Measurements from ENCODE around the gene RBBP5.

The RBBP5 gene

GRCh38 chr1:205144046-205144720 lies 22.4 kb upstream of the RBBP5 start:
- no peaks in the 10 kb centered on the region for H3F3A ChIP-seq (ENCODE audit: insufficient read depth, low read length)
- H3K4me2 ChIP-seq (ENCODE audit: low read length), result no peak overlapping the region
- H3K4me3 ChIP-seq (ENCODE audit: low read depth, low read length, poor library complexity, severe bottlenecking), result no peak overlapping the region
- no peak overlapping the region for H2AFZ ChIP-seq (ENCODE audit: low read length)
- H3K36me3 ChIP-seq (ENCODE audit: insufficient read depth, low read length), result peaks cover 3% of the 10 kb centered on the region; the same call in 1 of the 2 replicates
- no peaks in the 10 kb centered on the region for H3K4me1 ChIP-seq (ENCODE audit: insufficient read depth, low read length, severe bottlenecking)
- H3K9me2 ChIP-seq (ENCODE audit: low read depth, low read length), result no peaks in the 10 kb centered on the region
- no peaks in the 10 kb centered on the region for H4K20me1 ChIP-seq (ENCODE audit: insufficient read depth, low read length)
- no peak for TF ChIP-seq EZH2 (IDR thresholded peaks at IDR 0.05; ENCODE audit: borderline replicate concordance, low read length)
- TF ChIP-seq CTCF (IDR thresholded peaks at IDR 0.05; ENCODE audit: low read length), result no peak
- no peaks in the 10 kb centered on the region for H3K9me3 ChIP-seq (ENCODE audit: low read length)
- no peaks in the 10 kb centered on the region for H3K79me2 ChIP-seq (ENCODE audit: insufficient read depth, low read length)
- H3K9ac ChIP-seq (ENCODE audit: low read length), result no peak overlapping the region
- H3K27ac ChIP-seq (ENCODE audit: low read depth, low read length, poor library complexity, severe bottlenecking), result no peak overlapping the region
- no peaks in the 10 kb centered on the region for H3K27me3 ChIP-seq (ENCODE audit: insufficient read depth, low read length)

- Histone ChIP-seq H3K79me2 (ENCODE audit: insufficient read depth, low read length) (no peaks in the 10 kb centered on the region), H3K4me1 (ENCODE audit: insufficient read depth, low read length, severe bottlenecking) (no peaks in the 10 kb centered on the region), H3K9me3 (ENCODE audit: low read length) (no peaks in the 10 kb centered on the region), H3K27ac (ENCODE audit: low read depth, low read length, poor library complexity, severe bottlenecking) (no peak overlapping the region), H3K4me3 (ENCODE audit: low read depth, low read length, poor library complexity, severe bottlenecking) (no peak overlapping the region), H3K9me2 (ENCODE audit: low read depth, low read length) (no peaks in the 10 kb centered on the region), H3K4me2 (ENCODE audit: low read length) (peak overlapping the region; percentile 12; the same call in 1 of the 2 replicates), H3K9ac (ENCODE audit: low read length) (no peak overlapping the region), H3K27me3 (ENCODE audit: insufficient read depth, low read length) (no peaks in the 10 kb centered on the region), H2AFZ (ENCODE audit: low read length) (no peak overlapping the region), H4K20me1 (ENCODE audit: insufficient read depth, low read length) (no peaks in the 10 kb centered on the region), H3K36me3 (ENCODE audit: insufficient read depth, low read length) (no peaks in the 10 kb centered on the region), H3F3A (ENCODE audit: insufficient read depth, low read length) (no peaks in the 10 kb centered on the region)
- TF ChIP-seq EZH2 (IDR thresholded peaks at IDR 0.05; ENCODE audit: borderline replicate concordance, low read length) (no peak), CTCF (IDR thresholded peaks at IDR 0.05; ENCODE audit: low read length) (no peak)
These were observed 20.3 kb upstream of the RBBP5 start for GRCh38 chr1:205142102-205142469.

- no peaks in the 10 kb centered on the region for H3F3A ChIP-seq (ENCODE audit: insufficient read depth, low read length)
- H3K79me2 ChIP-seq (ENCODE audit: insufficient read depth, low read length), result no peaks in the 10 kb centered on the region
- no peak overlapping the region for H3K4me3 ChIP-seq (ENCODE audit: low read depth, low read length, poor library complexity, severe bottlenecking)
- no peak overlapping the region for H2AFZ ChIP-seq (ENCODE audit: low read length)
- H3K4me1 ChIP-seq (ENCODE audit: insufficient read depth, low read length, severe bottlenecking), result no peaks in the 10 kb centered on the region
- H3K27me3 ChIP-seq (ENCODE audit: insufficient read depth, low read length), result no peaks in the 10 kb centered on the region
- H3K9ac ChIP-seq (ENCODE audit: low read length), result no peak overlapping the region
- no peak overlapping the region for H3K27ac ChIP-seq (ENCODE audit: low read depth, low read length, poor library complexity, severe bottlenecking)
- H3K4me2 ChIP-seq (ENCODE audit: low read length), result peak overlapping the region; percentile 12; the same call in 1 of the 2 replicates
- no peaks in the 10 kb centered on the region for H3K36me3 ChIP-seq (ENCODE audit: insufficient read depth, low read length)
- H4K20me1 ChIP-seq (ENCODE audit: insufficient read depth, low read length), result no peaks in the 10 kb centered on the region
- no peaks in the 10 kb centered on the region for H3K9me2 ChIP-seq (ENCODE audit: low read depth, low read length)
- H3K9me3 ChIP-seq (ENCODE audit: low read length), result no peaks in the 10 kb centered on the region
- TF ChIP-seq EZH2 (IDR thresholded peaks at IDR 0.05; ENCODE audit: borderline replicate concordance, low read length) (no peak), CTCF (IDR thresholded peaks at IDR 0.05; ENCODE audit: low read length) (peak; percentile 84)
These were observed 19.7 kb upstream of the RBBP5 start for GRCh38 chr1:205141236-205142101.

Data from OCI-LY1 (cell line).